SK-N-SH treated with all-trans-retinoic acid at 6 μM for 48 hours (cell line): ENCODE data around the gene KCNMB2.

Source experiments
- ATAC-seq: fragments of 200-7000 bp; cut with Tn5 transposase; 3 replicates; pipeline ENCODE4 v1.9.1; 2020; ENCODE audit warnings: mild to moderate bottlenecking, moderate library complexity
- ARNTL ChIP-seq: fragments of 450-650 bp; formaldehyde crosslinking; IDR thresholded peaks from 2 replicates; pipeline ENCODE4 v1.5.0; 2020; ENCODE audit warnings: low read depth, mild to moderate bottlenecking, moderate library complexity, borderline replicate concordance
- BACH2 ChIP-seq: fragments of 250-450 bp; sonication (Bioruptor Pico); IDR thresholded peaks from 2 replicates; pipeline ENCODE4 v1.9.0; 2021; ENCODE audit warnings: mild to moderate bottlenecking, borderline replicate concordance
- CSDC2 ChIP-seq: fragments of 250-450 bp; sonication (Bioruptor Pico); IDR thresholded peaks from 2 replicates; pipeline ENCODE4 v1.5.0; 2020; ENCODE audit warnings: mild to moderate bottlenecking, moderate library complexity
- ESRRG ChIP-seq: fragments of 250-450 bp; sonication (Bioruptor Pico); IDR thresholded peaks from 2 replicates; pipeline ENCODE4 v1.6.1; 2021; ENCODE audit warnings: mild to moderate bottlenecking
- GLIS3 ChIP-seq: fragments of 250-450 bp; sonication (Bioruptor Pico); IDR thresholded peaks from 2 replicates; pipeline ENCODE4 v1.5.0; 2020; ENCODE audit warnings: mild to moderate bottlenecking, moderate library complexity
- ISL1 ChIP-seq: fragments of 250-450 bp; sonication (Bioruptor Pico); IDR thresholded peaks from 2 replicates; pipeline ENCODE4 v2.1.2; 2022; ENCODE audit warnings: mild to moderate bottlenecking, moderate library complexity
- OSR1 ChIP-seq: fragments of 250-450 bp; sonication (Bioruptor Pico); IDR thresholded peaks from 2 replicates; pipeline ENCODE4 v1.8.0; 2022; ENCODE audit warnings: moderate library complexity, mild to moderate bottlenecking, inconsistent platforms
- PATZ1 ChIP-seq: fragments of 250-450 bp; sonication (Bioruptor Pico); IDR thresholded peaks from 2 replicates; pipeline ENCODE4 v1.8.0; 2020; ENCODE audit warnings: mild to moderate bottlenecking, moderate library complexity, borderline replicate concordance
- POU6F1 ChIP-seq: fragments of 250-450 bp; sonication (Bioruptor Pico); IDR thresholded peaks from 2 replicates; pipeline ENCODE4 v1.8.0; 2021; ENCODE audit warnings: low read depth, mild to moderate bottlenecking, moderate library complexity, borderline replicate concordance
- PPARA ChIP-seq: fragments of 250-450 bp; sonication (Bioruptor Pico); IDR thresholded peaks from 2 replicates; pipeline ENCODE4 v1.5.0; 2020; ENCODE audit warnings: mild to moderate bottlenecking, borderline replicate concordance
- RARB ChIP-seq: fragments of 250-450 bp; sonication (Bioruptor Pico); IDR thresholded peaks from 2 replicates; pipeline ENCODE4 v1.8.0; 2021; ENCODE audit warnings: mild to moderate bottlenecking, moderate library complexity
- SNAI2 ChIP-seq: fragments of 250-450 bp; sonication (Bioruptor Pico); IDR thresholded peaks from 2 replicates; pipeline ENCODE4 v1.5.0; 2020; ENCODE audit warnings: mild to moderate bottlenecking, moderate library complexity
- TOX ChIP-seq: fragments of 250-450 bp; sonication (Bioruptor Pico); IDR thresholded peaks from 2 replicates; pipeline ENCODE4 v1.8.0; 2021; ENCODE audit warnings: mild to moderate bottlenecking, moderate library complexity, borderline replicate concordance
- ZC3H10 ChIP-seq: fragments of 250-450 bp; sonication (Bioruptor Pico); IDR thresholded peaks from 2 replicates; pipeline ENCODE4 v1.5.1; 2021; ENCODE audit warnings: mild to moderate bottlenecking, moderate library complexity
- ZFP3 ChIP-seq: fragments of 250-450 bp; sonication (Bioruptor Pico); IDR thresholded peaks from 2 replicates; pipeline ENCODE4 v1.5.0; 2020; ENCODE audit warnings: mild to moderate bottlenecking, moderate library complexity
- ZFP30 ChIP-seq: fragments of 450-650 bp; formaldehyde crosslinking; IDR thresholded peaks from 2 replicates; pipeline ENCODE4 v1.5.0; 2022; ENCODE audit warnings: mild to moderate bottlenecking, moderate library complexity
- ZNF565 ChIP-seq: fragments of 450-650 bp; formaldehyde crosslinking; conservative IDR thresholded peaks from 2 replicates; pipeline ENCODE4 v1.5.0; 2020; ENCODE audit warnings: low read depth, mild to moderate bottlenecking, moderate library complexity
- ZNF70 ChIP-seq: fragments of 450-650 bp; formaldehyde crosslinking; IDR thresholded peaks from 2 replicates; pipeline ENCODE4 v1.5.0; 2020; ENCODE audit warnings: mild to moderate bottlenecking, moderate library complexity
- ZNF8 ChIP-seq: fragments of 450-650 bp; formaldehyde crosslinking; IDR thresholded peaks from 2 replicates; pipeline ENCODE4 v1.5.0; 2020; ENCODE audit warnings: mild to moderate bottlenecking, moderate library complexity
- TF ChIP-seq, protein P1 (sequence below): fragments of 250-450 bp; sonication (Bioruptor Pico); IDR thresholded peaks from 2 replicates; pipeline ENCODE4 v1.5.1; 2020; ENCODE audit warnings: low read depth, mild to moderate bottlenecking, moderate library complexity
- TF ChIP-seq, protein P2 (sequence below): fragments of 250-450 bp; sonication (Bioruptor Pico); IDR thresholded peaks from 2 replicates; pipeline ENCODE4 v1.5.1; 2021; ENCODE audit warnings: mild to moderate bottlenecking, moderate library complexity
- TF ChIP-seq, protein P3 (sequence below): fragments of 250-450 bp; sonication (Bioruptor Pico); IDR thresholded peaks from 2 replicates; pipeline ENCODE4 v1.5.0; 2020; ENCODE audit warnings: mild to moderate bottlenecking, moderate library complexity

The KCNMB2 gene

DNA sequence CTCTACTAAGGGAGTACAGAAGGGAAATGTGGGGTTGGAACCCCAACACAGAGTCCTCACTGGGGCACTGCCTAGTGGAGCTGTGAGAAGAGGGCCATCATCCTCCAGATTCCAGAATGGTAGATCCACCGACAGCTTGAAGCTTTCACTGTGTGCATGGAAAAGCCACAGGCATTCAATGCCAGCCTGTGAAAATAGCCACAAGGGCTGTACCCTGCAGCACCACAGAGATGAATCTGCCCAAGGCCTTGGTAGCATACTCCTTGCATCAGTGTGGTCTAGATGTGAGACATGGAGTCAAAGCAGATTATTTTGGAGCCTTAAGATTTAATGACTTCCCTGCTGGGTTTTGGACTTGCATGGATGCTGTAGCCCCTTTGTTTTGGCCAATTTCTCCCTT is 39.3 kb upstream of the KCNMB2 start:
- TF ChIP-seq TOX (CRISPR knock-in tag) (no peak), ZFP30 (no peak), ZNF70 (no peak), ESRRG (CRISPR knock-in tag) (no peak), BACH2 (CRISPR knock-in tag) (no peak), CSDC2 (CRISPR knock-in tag) (no peak), PPARA (no peak), ZNF8 (CRISPR knock-in tag) (no peak), ARNTL (CRISPR knock-in tag) (no peak), OSR1 (CRISPR knock-in tag) (no peak), RARB (CRISPR knock-in tag) (no peak), ISL1 (no peak), SNAI2 (CRISPR knock-in tag) (no peak)
- TF ChIP-seq, protein P1, sequence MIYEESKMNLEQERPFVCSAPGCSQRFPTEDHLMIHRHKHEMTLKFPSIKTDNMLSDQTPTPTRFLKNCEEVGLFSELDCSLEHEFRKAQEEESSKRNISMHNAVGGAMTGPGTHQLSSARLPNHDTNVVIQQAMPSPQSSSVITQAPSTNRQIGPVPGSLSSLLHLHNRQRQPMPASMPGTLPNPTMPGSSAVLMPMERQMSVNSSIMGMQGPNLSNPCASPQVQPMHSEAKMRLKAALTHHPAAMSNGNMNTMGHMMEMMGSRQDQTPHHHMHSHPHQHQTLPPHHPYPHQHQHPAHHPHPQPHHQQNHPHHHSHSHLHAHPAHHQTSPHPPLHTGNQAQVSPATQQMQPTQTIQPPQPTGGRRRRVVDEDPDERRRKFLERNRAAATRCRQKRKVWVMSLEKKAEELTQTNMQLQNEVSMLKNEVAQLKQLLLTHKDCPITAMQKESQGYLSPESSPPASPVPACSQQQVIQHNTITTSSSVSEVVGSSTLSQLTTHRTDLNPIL: no peak
- TF ChIP-seq, all 23 proteins: peak for 0
- no peak for ATAC-seq

- TF ChIP-seq ISL1 (no peak), PATZ1 (CRISPR knock-in tag) (no peak), ZFP3 (CRISPR knock-in tag) (no peak), RARB (CRISPR knock-in tag) (no peak), SNAI2 (CRISPR knock-in tag) (no peak), ZNF8 (CRISPR knock-in tag) (no peak), ESRRG (CRISPR knock-in tag) (no peak), TOX (CRISPR knock-in tag) (no peak), ZC3H10 (CRISPR knock-in tag) (no peak), GLIS3 (no peak), ARNTL (CRISPR knock-in tag) (no peak)
- TF ChIP-seq, protein P1: no peak
- TF ChIP-seq, protein P2, sequence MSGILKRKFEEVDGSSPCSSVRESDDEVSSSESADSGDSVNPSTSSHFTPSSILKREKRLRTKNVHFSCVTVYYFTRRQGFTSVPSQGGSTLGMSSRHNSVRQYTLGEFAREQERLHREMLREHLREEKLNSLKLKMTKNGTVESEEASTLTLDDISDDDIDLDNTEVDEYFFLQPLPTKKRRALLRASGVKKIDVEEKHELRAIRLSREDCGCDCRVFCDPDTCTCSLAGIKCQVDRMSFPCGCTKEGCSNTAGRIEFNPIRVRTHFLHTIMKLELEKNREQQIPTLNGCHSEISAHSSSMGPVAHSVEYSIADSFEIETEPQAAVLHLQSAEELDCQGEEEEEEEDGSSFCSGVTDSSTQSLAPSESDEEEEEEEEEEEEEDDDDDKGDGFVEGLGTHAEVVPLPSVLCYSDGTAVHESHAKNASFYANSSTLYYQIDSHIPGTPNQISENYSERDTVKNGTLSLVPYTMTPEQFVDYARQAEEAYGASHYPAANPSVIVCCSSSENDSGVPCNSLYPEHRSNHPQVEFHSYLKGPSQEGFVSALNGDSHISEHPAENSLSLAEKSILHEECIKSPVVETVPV: no peak
- TF ChIP-seq, protein P3, sequence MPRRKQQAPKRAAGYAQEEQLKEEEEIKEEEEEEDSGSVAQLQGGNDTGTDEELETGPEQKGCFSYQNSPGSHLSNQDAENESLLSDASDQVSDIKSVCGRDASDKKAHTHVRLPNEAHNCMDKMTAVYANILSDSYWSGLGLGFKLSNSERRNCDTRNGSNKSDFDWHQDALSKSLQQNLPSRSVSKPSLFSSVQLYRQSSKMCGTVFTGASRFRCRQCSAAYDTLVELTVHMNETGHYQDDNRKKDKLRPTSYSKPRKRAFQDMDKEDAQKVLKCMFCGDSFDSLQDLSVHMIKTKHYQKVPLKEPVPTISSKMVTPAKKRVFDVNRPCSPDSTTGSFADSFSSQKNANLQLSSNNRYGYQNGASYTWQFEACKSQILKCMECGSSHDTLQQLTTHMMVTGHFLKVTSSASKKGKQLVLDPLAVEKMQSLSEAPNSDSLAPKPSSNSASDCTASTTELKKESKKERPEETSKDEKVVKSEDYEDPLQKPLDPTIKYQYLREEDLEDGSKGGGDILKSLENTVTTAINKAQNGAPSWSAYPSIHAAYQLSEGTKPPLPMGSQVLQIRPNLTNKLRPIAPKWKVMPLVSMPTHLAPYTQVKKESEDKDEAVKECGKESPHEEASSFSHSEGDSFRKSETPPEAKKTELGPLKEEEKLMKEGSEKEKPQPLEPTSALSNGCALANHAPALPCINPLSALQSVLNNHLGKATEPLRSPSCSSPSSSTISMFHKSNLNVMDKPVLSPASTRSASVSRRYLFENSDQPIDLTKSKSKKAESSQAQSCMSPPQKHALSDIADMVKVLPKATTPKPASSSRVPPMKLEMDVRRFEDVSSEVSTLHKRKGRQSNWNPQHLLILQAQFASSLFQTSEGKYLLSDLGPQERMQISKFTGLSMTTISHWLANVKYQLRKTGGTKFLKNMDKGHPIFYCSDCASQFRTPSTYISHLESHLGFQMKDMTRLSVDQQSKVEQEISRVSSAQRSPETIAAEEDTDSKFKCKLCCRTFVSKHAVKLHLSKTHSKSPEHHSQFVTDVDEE: no peak
- ATAC-seq: no peak
Measured at GRCh38 chr3:178498871-178499270, 37.4 kb upstream of the KCNMB2 start.

GRCh38 chr3:178500631-178501030 is 35.6 kb upstream of the KCNMB2 start:
- no peak for ATAC-seq
- TF ChIP-seq ISL1: no peak
- no peak for TF ChIP-seq ZNF70
- TF ChIP-seq PATZ1 (CRISPR knock-in tag): no peak
- no peak for TF ChIP-seq ARNTL (CRISPR knock-in tag)
- no peak for TF ChIP-seq SNAI2 (CRISPR knock-in tag)
- no peak for TF ChIP-seq ESRRG (CRISPR knock-in tag)
- TF ChIP-seq RARB (CRISPR knock-in tag): no peak
- TF ChIP-seq POU6F1 (CRISPR knock-in tag): no peak
- no peak for TF ChIP-seq TOX (CRISPR knock-in tag)
- TF ChIP-seq ZNF565 (CRISPR knock-in tag): no peak
- TF ChIP-seq OSR1 (CRISPR knock-in tag): no peak
- TF ChIP-seq ZFP3 (CRISPR knock-in tag): no peak
- TF ChIP-seq BACH2 (CRISPR knock-in tag): no peak
- TF ChIP-seq, protein P3: no peak
